ENCODE data around the gene LHFPL6. TPM values are rescaled to one million over a fixed set of nuclear protein-coding genes. Genes with fewer than 3 reads are reported as not detected.

Gene LHFPL6
- total RNA-seq, 4 donors from 2014 or later: 3.7 to 40.4 (median 8.0) TPM

GRCh38 chr13:39550931-39551330 is 52.1 kb downstream of the LHFPL6 start:
- no peaks in the 10 kb centered on the region for H3K9me3 ChIP-seq
- no peaks in the 10 kb centered on the region for H3K4me1 ChIP-seq
- intact Hi-C loops (cut with DNase I): no loop called here

GRCh38 chr13:39547108-39547507 is 55.9 kb downstream of the LHFPL6 start:
- no peaks in the 10 kb centered on the region for H3K4me1 ChIP-seq
- H3K9me3 ChIP-seq: no peaks in the 10 kb centered on the region
- no peaks in the 10 kb centered on the region for H3K27me3 ChIP-seq
- DNase-seq: no peak
- no peaks in the 10 kb centered on the region for H3K36me3 ChIP-seq
- H3K27ac ChIP-seq: no peak overlapping the region
- intact Hi-C loops (cut with DNase I): no loop called here
- no peak overlapping the region for H3K4me3 ChIP-seq
- TF ChIP-seq CTCF (IDR thresholded peaks at IDR 0.05) (no peak), POLR2A (IDR thresholded peaks at IDR 0.05) (no peak)

More at GRCh38 chr13:39550931-39551330, 52.1 kb downstream of the LHFPL6 start:
- DNase-seq: no peak
- TF ChIP-seq POLR2A (IDR thresholded peaks at IDR 0.05): no peak
- no peak for TF ChIP-seq CTCF (IDR thresholded peaks at IDR 0.05)
- H3K4me3 ChIP-seq: no peak overlapping the region
- no peaks in the 10 kb centered on the region for H3K27me3 ChIP-seq
- H3K36me3 ChIP-seq: no peaks in the 10 kb centered on the region
- H3K27ac ChIP-seq: no peak overlapping the region

GRCh38 chr13:39542361-39542760 is 60.6 kb downstream of the LHFPL6 start:
- Histone ChIP-seq H3K9me3 (no peaks in the 10 kb centered on the region), H3K27ac (no peak overlapping the region), H3K36me3 (no peaks in the 10 kb centered on the region), H3K4me3 (no peak overlapping the region), H3K27me3 (no peaks in the 10 kb centered on the region), H3K4me1 (peaks cover 0 to under 1% (median 0%) of the 10 kb centered on the region in 3 donors)
- 78 to 87% methylated on average over 2 of the region's 2 CpGs for WGBS, 2 donors
- no peak for TF ChIP-seq POLR2A (IDR thresholded peaks at IDR 0.05)
- TF ChIP-seq CTCF (IDR thresholded peaks at IDR 0.05): no peak
- no peak for DNase-seq
- intact Hi-C loops (cut with DNase I): no loop called here

- no peaks in the 10 kb centered on the region for H3K36me3 ChIP-seq
- no peak for TF ChIP-seq POLR2A (IDR thresholded peaks at IDR 0.05)
- no peak for TF ChIP-seq CTCF (IDR thresholded peaks at IDR 0.05)
- H3K9me3 ChIP-seq: no peaks in the 10 kb centered on the region
- intact Hi-C loops (cut with DNase I): no loop called here
- no peak for DNase-seq
- H3K27me3 ChIP-seq: no peaks in the 10 kb centered on the region
- H3K4me1 ChIP-seq: peaks cover 0 to 13% (median 0%) of the 10 kb centered on the region in 3 donors
- no peak overlapping the region for H3K27ac ChIP-seq
- 86 to 100% methylated on average over 1 of the region's 1 CpG for WGBS, 2 donors
- no peak overlapping the region for H3K4me3 ChIP-seq
Observed at GRCh38 chr13:39540929-39541605, 61.9 kb downstream of the LHFPL6 start.

- Histone ChIP-seq H3K4me3 (no peak overlapping the region), H3K27me3 (no peaks in the 10 kb centered on the region), H3K9me3 (no peaks in the 10 kb centered on the region), H3K4me1 (peaks cover 0 to 13% (median 0%) of the 10 kb centered on the region in 3 donors), H3K36me3 (no peaks in the 10 kb centered on the region), H3K27ac (no peak overlapping the region)
- TF ChIP-seq POLR2A (IDR thresholded peaks at IDR 0.05) (no peak), CTCF (IDR thresholded peaks at IDR 0.05) (no peak)
- DNase-seq: no peak
- WGBS, 2 donors: 76 to 87% methylated on average over 8 of the region's 8 CpGs
- intact Hi-C loops (cut with DNase I): no loop called here
Observed at GRCh38 chr13:39538816-39539790, 63.9 kb downstream of the LHFPL6 start.

Measured in esophagus squamous epithelium (tissue), 5 donors.